HG02943 (cell line): Measurements from ENCODE around the gene PRRG2.
A peak's percentile ranks its signal among the peaks of the same experiment; 100 is the strongest.

ENCODE experiments used
- ATAC-seq: cut with Tn5 transposase; IDR thresholded peaks from one replicate; pipeline ENCODE4 v1.9.1; 2021; ENCODE audit warnings: mild to moderate bottlenecking, low read depth, moderate library complexity; ENCODE audit not compliant: unreplicated experiment

PRRG2 gene

DNA sequence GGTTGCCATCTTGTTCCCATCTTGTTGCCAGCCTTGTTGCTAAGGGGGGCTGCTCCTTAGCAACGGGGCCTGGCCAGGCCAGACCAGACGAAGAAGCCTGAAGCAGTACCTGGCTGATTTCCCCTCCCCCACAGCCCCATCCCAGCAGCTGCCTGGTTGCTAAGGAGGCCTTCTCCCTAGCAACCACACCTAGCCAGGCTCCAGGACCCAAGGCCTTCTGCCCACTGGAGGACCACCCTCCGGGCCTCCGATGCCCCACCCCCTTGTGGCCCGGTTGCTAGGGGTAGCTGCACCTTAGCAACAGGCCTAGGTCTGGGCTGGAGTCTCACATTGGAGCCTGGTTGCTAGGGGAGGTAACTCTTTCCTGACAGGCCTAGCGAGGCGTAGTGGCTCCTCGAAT, 3.9 kb downstream of the PRRG2 start:
- no peak for ATAC-seq

DNA sequence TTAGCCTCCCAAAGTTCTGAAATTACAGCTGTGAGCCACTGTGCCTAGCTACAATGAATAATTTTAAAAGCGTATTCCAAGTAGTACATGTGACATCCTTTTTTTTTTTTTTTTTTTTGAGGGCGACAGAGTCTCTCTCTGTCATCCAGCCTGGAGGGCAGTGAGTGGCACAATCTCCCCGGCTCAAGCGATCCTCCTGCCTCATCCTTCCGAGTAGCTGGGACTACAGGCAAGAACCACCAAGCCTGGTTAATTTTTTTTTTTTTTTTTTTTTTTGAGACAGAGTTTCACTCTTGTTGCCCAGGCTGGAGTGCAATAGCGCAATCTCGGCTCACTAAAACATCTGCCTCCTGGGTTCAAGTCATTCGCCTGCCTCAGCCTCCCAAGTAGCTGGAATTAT, 6.1 kb downstream of the PRRG2 start:
- ATAC-seq: no peak

DNA sequence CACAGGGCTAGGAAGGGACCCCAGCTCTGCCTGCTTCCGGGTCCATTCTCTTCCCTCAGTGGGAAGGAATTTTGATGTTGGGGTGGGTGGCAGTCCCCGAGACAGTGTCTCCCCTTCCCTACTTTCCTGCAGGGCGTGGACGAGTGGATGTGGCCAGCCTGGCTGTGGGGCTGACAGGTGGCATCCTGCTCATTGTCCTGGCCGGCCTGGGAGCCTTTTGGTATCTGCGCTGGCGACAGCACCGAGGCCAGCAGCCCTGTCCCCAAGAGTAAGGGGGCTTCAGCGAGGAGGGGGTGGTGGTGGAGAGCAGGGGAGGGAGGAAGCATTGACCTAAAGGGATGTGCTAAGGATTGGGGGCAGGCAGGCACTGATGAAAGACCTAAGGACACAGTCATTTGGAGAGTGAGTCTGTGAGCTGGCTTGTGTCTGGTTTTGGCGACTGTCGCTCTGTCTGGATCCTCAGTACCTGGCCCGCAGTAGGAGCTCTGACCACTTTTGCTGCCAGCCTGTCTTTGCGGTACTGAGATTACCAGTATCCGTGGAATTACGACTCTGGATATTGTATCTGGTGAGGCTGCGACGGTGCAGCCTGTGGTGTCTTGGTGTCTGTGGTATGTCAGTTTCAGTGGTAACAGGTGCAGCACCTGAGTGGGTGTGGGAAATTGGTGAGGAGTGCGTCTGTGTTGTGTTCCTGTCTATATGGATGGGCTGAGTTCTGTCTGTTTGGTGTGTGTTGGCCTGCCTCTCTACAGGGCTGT, 7.4 kb downstream of the PRRG2 start:
- no peak for ATAC-seq

DNA sequence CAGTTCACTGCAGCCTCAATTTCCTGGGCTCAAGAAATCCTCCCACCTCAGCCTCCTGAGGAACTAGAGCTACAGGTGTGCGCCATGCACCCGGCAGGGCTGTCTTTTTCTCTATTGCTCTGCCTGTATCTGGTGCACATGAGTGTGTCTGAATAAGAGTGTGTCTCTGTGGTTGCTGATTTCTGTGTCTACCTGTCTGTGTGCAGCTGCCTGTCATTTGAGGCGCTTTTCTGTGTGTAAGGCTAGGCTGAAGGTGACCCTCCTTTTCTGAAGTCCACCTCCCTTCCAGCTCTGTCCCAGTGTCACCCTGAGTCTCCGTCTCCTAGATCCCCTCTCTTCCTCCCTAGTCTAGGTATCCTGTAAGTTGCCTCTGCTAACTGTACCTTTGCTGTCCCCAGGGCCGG, 8.4 kb downstream of the PRRG2 start:
- no peak for ATAC-seq

DNA sequence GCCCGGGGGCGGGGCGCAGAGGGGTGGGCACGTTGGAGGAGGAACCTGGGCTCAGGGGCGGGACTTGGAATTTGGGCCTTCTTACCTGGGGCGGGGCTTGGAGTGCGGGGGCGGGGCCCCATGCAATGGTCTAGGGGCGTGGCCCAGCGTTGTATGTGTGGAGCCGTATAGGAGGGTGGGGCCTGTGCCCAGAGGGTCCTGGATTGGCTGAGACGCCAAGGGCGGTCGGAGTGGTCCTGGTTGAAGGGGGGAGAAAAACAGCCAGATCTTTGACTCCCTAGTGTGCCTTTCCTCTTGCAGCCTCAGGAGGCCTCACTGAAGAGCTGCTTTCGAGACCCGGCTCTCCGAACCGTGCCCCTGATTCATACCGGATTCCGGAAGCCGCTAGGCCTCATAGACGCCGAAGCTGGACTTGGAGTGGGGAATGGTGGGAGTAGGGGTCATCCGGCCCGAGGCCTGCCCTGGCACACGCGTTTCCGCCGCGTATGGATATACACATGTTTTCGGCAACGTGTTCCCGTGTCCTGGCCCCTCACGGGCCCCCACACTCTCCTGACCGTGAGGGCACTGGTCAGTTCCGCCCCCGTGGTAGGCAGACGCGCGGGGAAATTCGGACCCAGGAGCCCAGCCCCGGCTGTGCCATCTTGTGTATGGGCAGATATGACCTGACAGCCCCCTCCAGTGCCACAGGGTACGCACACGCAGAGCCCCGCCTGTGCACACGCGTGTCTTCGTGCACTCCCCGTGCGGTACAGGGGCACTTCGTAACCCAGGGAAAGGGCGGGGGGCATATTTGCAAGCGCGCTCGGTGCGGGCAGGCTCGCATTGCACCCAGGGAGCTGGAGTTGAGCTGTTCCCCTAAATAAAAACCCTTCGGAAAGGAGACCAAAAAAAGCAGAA, 9.2 kb downstream of the PRRG2 start:
- peak; percentile 50 for ATAC-seq

DNA sequence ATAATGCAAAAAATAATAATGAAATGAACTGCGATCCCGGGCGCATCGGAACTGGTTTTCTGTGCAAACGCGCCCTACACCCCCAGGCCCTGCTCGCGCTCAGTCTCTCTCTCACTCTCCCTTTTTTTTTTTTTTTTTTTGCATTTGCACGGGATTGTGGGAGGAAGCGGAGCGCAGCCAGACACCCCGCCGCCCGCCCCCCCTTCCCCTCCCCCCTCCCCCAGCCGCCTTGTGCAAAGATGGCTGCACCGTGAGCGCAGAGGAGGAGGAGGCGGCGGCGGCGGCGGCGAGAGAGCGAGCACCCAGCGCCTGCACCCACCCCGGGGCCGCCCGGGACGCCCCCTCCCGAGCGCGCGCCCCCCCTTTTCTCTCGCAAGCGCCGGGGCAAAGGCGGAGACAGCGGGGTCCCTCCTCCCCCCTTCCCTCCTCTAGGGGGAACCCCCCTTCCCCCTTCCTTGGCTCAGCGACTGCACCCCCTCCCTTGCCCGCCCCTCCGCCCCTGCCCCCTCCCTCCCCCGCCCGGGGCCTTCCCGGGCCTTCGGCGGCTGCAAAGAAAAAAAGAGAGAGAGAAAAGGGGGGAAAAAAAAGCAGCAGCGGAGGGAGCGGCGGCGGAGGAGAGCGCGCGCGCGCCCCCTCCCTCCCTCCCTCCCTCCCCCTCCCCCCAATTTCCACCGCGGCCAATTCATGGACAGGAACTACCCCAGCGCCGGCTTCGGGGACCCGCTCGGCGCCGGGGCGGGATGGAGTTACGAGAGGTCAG, 10.0 kb downstream of the PRRG2 start, which contains the start of gene PRR12:
Gene PRR12 (plus strand): TSS at position 212 of the 760 bp plus-strand sequence. CDS start 473 bp downstream, at position 685.
- no peak for ATAC-seq

DNA sequence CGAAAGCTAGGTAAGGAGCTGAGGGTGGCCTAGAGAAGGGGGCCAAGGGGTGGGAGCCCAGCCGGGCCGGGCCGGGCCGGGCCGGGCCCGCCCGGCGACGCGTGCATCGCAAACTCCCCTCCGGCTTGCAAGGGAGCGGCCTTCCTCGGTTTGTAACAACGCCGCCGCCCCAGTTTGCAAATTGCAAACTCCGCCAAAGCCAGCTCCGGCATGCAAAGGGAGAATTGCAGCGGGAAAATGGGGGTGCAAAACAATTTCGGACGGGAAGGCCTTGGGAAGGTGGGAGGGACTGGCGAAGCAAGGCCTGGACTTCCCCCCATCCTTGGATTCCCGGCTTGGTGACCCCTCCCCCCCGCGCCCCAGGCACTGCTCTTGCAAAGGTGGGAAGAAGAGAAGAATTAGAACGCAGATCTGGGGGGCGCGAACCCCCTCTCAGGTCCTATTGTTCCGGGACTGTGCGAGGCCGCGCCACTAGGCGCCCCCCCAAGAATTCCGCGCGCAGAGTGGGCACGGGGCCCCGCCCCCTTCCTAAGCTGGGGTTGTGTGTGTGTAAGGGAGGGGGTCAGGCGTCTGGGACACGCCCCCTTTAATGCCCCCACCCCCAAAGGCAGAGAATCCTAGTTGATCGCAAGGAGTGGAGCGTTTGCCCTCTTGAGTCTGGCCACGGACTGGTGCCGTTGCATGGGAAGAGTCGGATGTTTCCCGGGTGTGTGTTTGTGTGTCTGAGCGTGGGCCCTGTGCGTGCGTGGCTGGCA, 10.8 kb downstream of the PRRG2 start:
- no peak for ATAC-seq

DNA sequence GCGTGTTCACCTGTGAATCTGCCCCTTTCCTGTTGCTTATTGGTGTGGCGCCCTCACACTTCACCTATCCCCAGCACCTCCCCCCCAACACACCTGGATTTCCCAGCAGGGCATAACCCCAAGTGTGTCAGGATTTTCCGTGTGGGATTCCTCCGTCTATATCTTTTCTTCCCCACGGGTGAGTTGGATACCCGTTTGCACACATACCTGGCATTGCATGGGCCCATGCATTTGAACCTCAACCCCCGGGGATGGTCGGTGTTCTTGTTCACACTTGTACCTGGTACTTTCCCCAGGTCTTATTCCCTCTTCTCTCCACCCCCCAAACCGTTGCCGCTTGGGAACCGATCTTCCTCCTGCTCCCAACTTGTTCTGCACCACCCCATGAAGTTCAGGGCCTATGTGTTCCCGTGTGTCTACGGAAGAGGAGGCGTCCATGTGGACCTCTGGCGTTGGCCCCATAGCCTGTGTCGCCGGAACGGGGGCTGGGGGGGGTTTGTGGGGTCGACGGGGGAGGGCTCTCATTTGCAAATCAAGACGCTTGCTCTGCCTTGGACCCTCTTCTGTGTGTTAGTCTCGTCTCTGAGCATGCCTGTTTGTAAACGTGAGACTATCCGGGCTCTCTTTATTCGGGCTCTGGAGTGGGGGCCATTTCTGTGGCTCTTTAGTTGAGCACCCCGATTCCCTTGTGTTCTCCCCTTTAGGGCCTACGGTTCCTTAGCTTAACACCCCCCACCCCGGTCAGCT, 11.5 kb downstream of the PRRG2 start:
- ATAC-seq: no peak

DNA sequence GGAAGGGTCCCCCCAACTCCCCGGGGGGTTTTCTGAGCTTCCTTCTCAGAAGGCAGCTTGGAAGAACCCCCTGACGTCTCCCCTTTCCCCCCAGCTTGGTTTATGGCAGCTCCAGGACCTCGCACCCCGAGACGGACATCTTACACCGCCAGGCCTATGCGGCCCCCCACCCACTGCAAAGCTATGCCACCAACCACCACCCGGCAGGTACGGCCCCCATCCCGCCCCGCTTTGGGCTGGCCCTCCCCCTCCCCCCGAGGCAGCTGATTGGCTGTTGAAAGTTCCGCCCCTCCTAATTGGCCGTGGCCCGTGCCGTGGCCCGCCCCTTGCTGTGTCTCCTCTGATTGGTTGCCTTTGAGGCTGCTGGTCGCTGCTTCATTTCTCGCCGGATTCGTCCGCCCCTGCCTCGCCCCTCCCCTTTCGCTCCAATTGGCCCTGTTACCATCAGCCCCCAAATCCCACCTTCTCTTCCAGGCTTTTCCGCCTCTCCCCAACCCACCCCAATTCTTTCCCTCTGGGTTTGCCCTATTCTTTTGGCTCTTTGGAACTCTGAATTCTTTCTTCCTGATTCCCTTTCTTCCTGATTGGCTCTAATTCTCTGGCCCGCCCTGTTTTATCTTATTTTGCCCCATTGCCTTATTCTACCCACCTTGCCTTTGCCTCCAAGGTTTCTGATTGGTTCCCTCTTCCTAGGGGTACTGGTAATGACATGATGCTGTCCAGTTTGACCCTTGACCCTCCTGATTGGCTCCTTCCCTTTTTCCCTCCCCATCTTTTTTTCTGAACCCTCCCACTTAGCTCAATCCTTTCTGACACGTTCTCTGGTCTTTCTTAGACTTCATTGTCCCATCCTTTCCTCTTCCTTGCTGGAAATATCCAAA, 12.4 kb downstream of the PRRG2 start:
- no peak for ATAC-seq

DNA sequence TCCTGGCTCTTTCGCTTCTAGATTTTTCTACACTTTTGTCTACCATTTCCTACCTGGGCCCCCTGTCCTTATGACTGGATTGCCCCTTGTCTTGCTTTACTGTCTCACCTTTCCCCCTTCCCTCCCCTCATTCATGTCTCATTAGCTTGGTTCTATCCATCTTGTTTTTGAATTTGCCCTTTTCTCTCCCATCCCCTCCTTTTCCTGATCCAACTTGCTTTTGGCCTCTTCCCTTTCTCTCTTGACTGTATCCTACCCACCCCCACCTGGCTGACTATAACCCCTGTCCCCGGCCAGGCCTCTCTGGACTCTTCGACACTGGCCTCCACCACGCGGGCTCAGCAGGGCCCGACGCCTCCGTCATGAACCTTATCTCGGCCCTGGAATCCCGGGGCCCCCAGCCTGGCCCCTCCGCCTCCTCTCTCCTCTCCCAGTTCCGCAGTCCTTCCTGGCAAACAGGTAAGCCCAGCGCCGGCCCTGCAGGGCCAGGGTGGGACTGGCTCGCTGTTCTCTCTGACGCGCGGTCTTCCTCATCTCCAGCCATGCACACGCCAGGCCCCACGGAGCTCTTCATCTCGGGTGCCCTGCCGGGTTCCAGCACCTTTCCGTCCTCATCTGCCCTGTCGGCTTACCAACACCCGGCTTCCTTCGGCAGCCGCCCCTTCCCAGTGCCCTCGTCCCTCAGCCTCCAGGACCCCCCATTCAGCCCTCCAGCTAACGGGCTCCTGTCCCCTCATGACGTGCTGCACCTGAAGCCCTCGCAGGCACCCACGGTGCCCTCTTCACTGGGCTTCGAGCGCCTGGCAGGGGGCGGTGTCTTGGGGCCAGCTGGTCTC, 13.3 kb downstream of the PRRG2 start:
- ATAC-seq: no peak

DNA sequence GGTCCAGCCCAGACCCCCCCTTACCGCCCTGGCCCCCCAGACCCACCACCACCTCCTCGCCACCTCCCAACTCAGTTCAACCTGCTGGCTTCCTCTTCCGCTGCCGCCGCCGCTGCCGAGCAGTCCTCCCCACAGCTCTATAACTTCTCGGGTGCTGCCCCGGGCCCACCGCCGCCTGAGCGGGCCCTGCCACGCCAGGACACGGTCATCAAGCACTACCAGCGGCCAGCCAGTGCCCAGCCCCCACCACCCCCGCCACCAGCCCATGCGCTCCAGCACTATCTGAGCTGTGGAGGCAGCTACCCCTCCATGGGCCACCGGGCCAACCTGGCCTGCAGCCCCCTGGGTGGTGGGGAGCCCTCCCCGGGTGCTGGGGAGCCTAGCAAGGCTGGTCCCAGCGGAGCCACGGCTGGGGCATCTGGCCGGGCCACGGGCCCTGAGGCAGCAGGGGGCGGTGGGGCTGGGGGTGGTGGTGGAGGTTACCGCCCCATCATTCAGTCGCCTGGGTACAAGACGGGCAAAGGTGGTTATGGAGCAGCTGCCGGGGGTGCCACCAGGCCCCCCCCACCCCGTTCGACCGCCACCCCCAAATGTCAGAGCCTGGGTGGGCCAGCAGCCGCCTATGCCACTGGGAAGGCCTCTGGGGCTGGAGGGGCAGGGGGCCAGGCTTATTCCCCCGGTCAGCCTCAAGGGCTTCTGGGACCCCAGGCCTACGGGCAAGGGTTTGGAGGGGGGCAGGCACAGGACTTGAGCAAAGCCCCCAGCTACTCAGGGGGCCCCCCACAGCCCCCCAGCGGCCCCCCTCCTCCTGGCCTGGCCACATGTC, 14.1 kb downstream of the PRRG2 start:
- ATAC-seq: no peak

DNA sequence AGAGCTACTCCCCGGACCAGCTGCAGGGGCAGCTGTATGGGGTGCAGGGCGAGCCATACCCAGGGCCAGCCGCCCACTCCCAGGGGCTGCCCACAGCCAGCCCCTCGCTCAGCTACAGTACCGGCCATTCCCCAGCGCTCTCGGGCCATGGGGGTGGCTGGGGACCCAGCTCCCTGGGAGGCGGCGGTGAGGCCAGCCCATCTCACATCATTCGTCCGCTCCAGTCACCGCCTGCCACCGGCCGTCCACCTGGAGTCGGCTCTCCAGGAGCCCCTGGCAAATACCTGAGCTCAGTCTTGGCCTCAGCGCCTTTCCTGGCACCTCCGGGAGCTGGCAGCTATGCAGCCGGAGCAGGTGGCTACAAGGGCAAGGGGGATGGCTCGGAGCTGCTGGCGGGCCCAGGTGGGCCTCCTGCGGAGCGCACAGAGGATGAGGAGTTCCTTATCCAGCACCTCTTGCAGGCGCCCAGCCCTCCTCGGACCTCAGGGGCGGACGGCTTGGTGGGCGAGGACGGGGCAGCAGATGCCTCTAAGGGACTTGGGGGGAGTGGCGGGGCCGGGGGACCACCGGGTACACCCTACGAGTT, 14.8 kb downstream of the PRRG2 start:
- ATAC-seq: no peak

DNA sequence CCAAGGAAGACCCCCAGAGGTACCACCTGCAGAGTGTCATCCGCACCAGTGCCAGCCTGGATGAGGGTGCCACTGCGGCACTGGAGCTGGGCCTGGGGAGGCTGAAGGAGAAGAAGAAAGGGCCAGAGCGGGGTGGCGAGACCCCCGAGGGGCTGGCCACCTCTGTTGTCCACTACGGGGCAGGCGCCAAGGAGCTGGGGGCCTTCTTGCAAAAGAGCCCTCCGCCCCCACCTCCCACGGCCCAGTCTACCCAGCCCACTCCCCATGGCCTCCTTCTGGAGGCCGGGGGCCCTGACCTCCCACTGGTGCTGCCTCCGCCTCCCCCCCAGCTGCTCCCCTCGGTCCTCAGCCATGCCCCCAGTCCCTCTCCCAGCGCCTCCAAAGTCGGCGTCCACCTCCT, 15.3 kb downstream of the PRRG2 start:
- ATAC-seq: no peak

DNA sequence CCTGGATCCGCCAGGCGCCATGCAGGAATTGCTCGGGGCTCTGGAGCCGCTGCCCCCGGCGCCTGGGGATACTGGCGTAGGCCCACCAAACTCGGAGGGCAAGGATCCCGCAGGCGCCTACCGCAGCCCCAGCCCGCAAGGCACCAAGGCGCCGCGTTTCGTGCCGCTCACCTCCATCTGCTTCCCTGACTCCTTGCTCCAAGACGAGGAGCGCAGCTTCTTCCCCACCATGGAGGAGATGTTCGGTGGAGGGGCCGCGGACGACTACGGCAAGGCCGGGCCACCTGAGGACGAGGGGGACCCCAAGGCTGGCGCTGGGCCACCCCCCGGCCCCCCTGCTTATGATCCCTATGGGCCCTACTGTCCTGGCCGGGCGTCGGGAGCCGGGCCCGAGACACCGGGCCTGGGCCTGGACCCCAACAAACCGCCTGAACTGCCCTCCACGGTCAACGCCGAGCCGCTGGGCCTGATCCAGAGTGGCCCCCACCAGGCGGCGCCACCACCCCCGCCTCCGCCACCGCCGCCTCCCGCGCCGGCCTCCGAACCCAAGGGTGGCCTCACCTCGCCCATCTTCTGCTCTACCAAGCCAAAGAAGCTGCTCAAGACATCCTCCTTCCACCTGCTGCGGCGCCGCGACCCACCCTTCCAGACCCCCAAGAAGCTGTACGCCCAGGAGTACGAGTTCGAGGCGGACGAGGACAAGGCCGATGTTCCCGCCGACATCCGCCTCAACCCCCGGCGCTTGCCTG, 16.0 kb downstream of the PRRG2 start:
- ATAC-seq: no peak

DNA sequence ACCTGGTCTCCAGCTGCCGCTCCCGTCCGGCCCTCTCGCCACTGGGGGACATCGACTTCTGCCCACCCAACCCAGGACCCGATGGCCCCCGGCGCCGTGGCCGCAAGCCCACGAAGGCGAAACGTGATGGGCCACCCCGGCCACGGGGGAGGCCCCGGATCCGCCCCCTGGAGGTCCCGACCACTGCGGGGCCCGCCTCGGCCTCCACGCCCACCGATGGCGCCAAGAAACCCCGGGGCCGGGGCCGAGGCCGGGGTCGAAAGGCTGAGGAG, 16.5 kb downstream of the PRRG2 start:
- ATAC-seq: no peak
